WERI-Rb-1 (cell line): ENCODE data around the gene BLTP3A.
"Not testable (repeated sequence)": the region's sequence is repeated elsewhere in the genome, so short reads cannot be mapped to it uniquely, and the experiment has no call there.

ENCODE experiments used
- DNase-seq: peaks from one replicate; pipeline ENCODE4 v3.0.0-alpha.2; 2020
- H3K27ac ChIP-seq: fragments of 250-450 bp; sonication (Bioruptor Pico); 2 replicates; pipeline ENCODE4 v1.5.1; 2020; ENCODE audit warnings: mild to moderate bottlenecking, moderate library complexity
- H3K27me3 ChIP-seq: fragments of 250-450 bp; sonication (Bioruptor Pico); 2 replicates; pipeline ENCODE4 v1.5.1; 2021; ENCODE audit warnings: mild to moderate bottlenecking, low read depth, moderate library complexity; ENCODE audit not compliant: insufficient read depth, severe bottlenecking
- H3K36me3 ChIP-seq: fragments of 250-450 bp; sonication (Bioruptor Pico); 2 replicates; pipeline ENCODE4 v1.5.1; 2020; ENCODE audit warnings: mild to moderate bottlenecking, moderate library complexity
- H3K4me3 ChIP-seq: 2 replicates; pipeline ENCODE4 v1.5.1; 2011; ENCODE audit warnings: low read depth, mild to moderate bottlenecking, control low read depth, low read length
- H3K9me3 ChIP-seq: fragments of 250-450 bp; sonication (Bioruptor Pico); 2 replicates; pipeline ENCODE4 v1.5.1; 2021; ENCODE audit warnings: mild to moderate bottlenecking, moderate library complexity; ENCODE audit not compliant: severe bottlenecking
- TF ChIP-seq, protein P1 (sequence below): IDR thresholded peaks from 2 replicates; pipeline ENCODE4 v1.5.1; 2011; ENCODE audit warnings: low read depth, mild to moderate bottlenecking, control low read depth, inconsistent platforms, low read length

The BLTP3A gene, protein sequence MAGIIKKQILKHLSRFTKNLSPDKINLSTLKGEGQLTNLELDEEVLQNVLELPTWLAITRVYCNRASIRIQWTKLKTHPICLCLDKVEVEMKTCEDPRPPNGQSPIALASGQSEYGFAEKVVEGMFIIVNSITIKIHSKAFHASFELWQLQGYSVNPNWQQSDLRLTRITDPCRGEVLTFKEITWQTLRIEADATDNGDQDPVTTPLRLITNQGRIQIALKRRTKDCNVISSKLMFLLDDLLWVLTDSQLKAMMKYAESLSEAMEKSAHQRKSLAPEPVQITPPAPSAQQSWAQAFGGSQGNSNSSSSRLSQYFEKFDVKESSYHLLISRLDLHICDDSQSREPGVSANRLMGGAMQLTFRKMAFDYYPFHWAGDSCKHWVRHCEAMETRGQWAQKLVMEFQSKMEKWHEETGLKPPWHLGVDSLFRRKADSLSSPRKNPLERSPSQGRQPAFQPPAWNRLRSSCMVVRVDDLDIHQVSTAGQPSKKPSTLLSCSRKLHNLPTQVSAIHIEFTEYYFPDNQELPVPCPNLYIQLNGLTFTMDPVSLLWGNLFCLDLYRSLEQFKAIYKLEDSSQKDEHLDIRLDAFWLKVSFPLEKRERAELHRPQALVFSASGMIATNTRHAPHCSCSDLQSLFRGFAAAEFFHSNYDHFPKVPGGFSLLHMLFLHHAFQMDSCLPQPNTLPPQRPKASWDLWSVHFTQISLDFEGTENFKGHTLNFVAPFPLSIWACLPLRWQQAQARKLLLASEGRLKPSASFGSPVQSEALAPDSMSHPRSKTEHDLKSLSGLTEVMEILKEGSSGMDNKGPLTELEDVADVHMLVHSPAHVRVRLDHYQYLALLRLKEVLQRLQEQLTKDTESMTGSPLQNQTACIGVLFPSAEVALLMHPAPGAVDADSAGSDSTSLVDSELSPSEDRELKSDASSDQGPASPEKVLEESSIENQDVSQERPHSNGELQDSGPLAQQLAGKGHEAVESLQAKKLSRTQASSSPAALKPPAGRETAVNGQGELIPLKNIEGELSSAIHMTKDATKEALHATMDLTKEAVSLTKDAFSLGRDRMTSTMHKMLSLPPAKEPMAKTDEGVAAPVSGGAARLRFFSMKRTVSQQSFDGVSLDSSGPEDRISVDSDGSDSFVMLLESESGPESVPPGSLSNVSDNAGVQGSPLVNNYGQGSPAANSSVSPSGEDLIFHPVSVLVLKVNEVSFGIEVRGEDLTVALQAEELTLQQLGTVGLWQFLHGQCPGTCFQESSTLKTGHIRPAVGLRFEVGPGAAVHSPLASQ (N-terminal part only)

DNA sequence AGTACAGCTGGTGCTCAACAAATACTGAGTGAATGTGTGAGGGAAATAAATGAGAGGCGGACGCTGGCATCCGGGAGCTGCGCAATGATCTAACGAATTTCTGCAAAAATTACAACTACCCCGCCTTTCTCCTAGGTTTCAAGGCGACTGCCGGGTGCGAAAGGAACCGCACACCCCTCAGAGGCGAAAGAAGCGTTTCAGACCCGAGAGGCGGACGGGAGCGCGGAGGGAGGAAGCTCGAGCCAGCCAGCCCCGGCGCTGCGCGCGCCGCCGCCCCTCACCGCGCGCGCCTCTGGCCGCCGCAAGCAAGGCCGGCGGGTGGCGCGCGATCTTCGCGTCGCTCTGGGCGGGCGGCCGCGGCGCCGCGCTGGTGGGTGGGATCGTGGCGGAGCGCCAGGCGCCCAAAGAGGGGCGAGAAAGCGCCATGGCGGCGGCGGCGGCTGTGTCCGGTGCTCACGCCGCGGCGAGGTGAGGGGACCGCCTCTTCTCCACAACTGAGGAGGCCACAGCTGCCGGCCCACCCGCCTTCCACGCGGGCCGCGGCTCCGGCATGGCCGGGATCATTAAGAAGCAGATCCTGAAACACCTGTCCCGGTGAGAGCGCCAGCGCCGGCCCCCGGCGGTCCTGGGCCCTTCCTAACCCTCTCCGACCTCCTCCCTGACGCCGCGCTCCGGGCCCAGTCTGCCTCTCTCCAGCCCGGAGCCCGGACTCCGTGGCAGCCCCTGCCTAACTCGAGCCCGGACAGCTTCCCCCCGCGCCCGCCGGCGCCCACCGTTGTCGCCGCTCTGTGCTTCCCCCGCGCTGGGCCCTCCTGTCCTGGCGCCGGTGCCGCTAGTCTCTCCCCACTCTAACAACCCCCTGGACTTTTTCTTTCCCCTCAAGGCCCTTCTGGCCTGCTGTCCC, at the start of gene BLTP3A:
TSS of gene BLTP3A (plus strand) at position 383 of the 904 bp plus-strand sequence. CDS start at position 551, 168 bp downstream.
- Histone ChIP-seq H3K4me3 (peak within 1 kb of the TSS; percentile 97), H3K27ac (peak within 1 kb of the TSS; percentile 92), H3K36me3 (peaks cover 19% of the 10 kb centered on the region), H3K27me3 (no peaks in the 10 kb centered on the region), H3K9me3 (no peaks in the 10 kb centered on the region)
- TF ChIP-seq, protein P1, sequence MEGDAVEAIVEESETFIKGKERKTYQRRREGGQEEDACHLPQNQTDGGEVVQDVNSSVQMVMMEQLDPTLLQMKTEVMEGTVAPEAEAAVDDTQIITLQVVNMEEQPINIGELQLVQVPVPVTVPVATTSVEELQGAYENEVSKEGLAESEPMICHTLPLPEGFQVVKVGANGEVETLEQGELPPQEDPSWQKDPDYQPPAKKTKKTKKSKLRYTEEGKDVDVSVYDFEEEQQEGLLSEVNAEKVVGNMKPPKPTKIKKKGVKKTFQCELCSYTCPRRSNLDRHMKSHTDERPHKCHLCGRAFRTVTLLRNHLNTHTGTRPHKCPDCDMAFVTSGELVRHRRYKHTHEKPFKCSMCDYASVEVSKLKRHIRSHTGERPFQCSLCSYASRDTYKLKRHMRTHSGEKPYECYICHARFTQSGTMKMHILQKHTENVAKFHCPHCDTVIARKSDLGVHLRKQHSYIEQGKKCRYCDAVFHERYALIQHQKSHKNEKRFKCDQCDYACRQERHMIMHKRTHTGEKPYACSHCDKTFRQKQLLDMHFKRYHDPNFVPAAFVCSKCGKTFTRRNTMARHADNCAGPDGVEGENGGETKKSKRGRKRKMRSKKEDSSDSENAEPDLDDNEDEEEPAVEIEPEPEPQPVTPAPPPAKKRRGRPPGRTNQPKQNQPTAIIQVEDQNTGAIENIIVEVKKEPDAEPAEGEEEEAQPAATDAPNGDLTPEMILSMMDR = no peak
- peak; percentile 87 for DNase-seq

DNA sequence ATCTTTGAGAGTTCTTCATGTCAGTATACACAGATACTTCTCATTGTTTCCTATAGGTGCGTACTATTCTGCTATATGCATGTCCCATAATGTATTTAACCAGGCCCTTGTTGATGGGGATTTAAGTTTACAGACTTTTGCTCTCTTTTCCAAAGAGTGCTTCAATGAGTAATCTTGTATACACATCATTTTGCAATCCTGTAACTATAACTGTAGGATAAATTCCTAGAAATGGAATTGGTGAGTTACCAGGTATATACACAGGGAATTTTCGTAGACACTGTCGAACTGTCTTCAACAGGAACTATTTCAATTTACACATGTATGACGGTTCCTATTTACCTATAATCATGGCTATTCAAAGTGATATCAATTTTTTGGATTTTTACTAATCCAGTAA, 49.8 kb upstream of the BLTP3A start:
- TF ChIP-seq, protein P1 = no peak
- no peaks in the 10 kb centered on the region for H3K9me3 ChIP-seq
- no peaks in the 10 kb centered on the region for H3K36me3 ChIP-seq
- no peak for DNase-seq
- H3K27me3 ChIP-seq = no peaks in the 10 kb centered on the region
- no peak overlapping the region for H3K4me3 ChIP-seq
- H3K27ac ChIP-seq = no peak overlapping the region

DNA sequence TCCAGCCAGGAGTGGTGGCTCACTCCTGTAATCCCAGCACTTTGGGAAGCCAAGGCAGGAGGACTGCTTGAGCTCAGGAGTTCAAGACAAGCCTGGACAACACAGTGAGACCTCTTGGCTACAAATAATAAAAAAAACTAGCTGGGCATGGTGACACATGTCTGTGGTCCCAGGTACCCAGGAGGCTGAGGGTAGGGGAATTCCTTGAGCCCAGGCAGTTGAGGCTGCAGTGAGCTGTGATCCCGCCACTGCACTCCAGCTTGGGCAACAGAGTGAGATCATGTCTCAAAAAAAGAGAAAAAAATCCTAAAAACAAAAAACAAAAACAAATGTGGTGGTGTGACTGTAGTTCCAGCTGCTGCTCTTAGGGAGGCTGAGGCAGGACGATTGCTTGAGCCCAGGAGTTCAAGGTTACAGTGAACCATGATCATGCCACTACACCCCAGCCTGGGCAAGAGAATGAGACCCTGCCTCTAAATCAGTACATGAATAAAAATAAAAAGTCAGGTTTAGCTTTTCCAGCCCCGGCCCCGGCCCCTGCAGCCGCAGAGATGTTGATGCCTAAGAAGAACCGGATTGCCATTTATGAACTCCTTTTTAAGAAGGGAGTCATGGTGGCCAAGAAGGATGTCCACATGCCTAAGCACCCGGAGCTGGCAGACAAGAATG, 48.1 kb upstream of the BLTP3A start:
- DNase-seq = no peak
- H3K27me3 ChIP-seq = no peaks in the 10 kb centered on the region
- H3K36me3 ChIP-seq = no peaks in the 10 kb centered on the region
- TF ChIP-seq, protein P1 = no peak
- H3K4me3 ChIP-seq = no peak overlapping the region
- no peaks in the 10 kb centered on the region for H3K9me3 ChIP-seq
- H3K27ac ChIP-seq = no peak overlapping the region

DNA sequence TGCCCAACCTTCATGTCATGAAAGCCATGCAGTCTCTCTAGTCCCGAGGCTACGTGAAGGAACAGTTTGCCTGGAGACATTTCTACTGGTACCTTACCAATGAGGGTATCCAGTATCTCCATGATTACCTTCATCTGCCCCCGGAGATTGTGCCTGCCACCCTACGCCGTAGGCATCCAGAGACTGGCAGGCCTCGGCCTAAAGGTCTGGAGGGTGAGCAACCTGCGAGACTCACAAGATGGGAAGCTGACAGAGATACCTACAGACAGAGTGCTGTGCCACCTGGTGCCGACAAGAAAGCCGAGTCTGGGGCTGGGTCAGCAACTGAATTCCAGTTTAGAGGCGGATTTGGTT, 47.6 kb upstream of the BLTP3A start:
- H3K4me3 ChIP-seq, H3K27ac ChIP-seq, H3K9me3 ChIP-seq, H3K27me3 ChIP-seq, H3K36me3 ChIP-seq, DNase-seq: not testable (repeated sequence)

DNA sequence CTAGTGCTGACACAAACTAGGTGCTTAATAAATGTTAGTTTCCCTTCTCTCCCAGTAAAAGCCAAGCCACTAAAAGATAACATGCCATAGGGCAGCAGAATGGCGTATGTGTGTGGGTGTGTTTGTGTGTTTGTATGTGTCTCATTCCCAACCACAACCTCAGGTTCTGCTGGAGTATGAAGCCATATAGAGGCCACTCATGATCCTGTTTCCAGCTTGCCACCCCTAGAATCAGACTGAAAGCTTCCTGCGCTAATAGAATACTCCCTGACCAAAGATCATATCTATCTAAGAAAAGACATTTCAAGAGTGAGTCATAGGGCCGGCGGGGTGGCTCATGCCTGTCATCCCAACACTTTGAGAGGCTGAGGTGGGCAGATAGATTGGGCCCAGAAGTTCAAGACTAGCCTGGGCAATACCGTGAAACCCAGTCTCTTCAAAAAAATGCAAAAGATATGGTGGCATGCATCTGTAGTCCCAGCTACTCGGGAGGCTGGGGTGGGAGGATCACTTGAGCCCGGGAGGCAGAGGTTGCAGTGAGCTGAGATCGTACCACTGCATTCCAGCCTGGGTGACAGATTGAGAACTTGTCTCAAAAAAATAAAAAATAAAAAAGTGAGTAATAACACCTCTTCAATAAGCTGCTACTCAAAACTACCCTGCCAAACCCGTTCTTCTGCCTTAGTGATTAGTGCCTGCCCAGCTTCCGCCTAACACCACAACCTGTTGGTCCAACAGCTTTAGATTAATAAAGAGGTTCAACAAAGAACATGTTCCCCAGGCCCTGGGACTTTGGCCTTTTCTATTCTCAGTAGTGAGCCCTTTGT, 46.4 kb upstream of the BLTP3A start:
- H3K9me3 ChIP-seq = no peaks in the 10 kb centered on the region
- TF ChIP-seq, protein P1 = no peak
- no peak overlapping the region for H3K27ac ChIP-seq
- H3K4me3 ChIP-seq = no peak overlapping the region
- H3K36me3 ChIP-seq = no peaks in the 10 kb centered on the region
- H3K27me3 ChIP-seq = no peaks in the 10 kb centered on the region
- no peak for DNase-seq
